Gastroesophageal sphincter (tissue), 4 donors: ENCODE measurements around the gene IFT74. TPM values are rescaled to one million over a fixed set of nuclear protein-coding genes. Genes with fewer than 3 reads are reported as not detected.
A peak's percentile ranks its signal among the peaks of the same experiment; 100 is the strongest.

Experiments
- ATAC-seq: fragments of 150-250 bp; one replicate; pipeline ENCODE4 v1.9.1; 2016; ENCODE audit warnings: mild to moderate bottlenecking, moderate library complexity
- H3K27ac ChIP-seq, 4 donors: fragments of 200-600 bp; sonication (generic) in 3 of 4; 1 replicate in 3 of 4; 2 replicates in 1 of 4; pipeline ENCODE4 v1.5.1; 2016 to 2019
- H3K27me3 ChIP-seq: fragments of 200-600 bp; sonication (generic); one replicate; pipeline ENCODE4 v1.5.1; 2019
- H3K36me3 ChIP-seq, 2 donors: fragments of 200-600 bp; sonication (generic); one replicate each; pipeline ENCODE4 v1.5.1; 2019; ENCODE audit warnings: control low read depth in 1 of 2
- H3K4me1 ChIP-seq, 3 donors: fragments of 200-600 bp; sonication (generic); 1 replicate in 2 of 3; 2 replicates in 1 of 3; pipeline ENCODE4 v1.5.1; 2016 to 2019; ENCODE audit warnings: control low read depth in 2 of 3
- H3K4me3 ChIP-seq, 2 donors: fragments of 200-600 bp; sonication (generic); one replicate each; pipeline ENCODE4 v1.5.1; 2019; ENCODE audit warnings: mild to moderate bottlenecking in 1 of 2, moderate library complexity in 1 of 2
- H3K9me3 ChIP-seq, 3 donors: fragments of 200-600 bp; sonication (generic); one replicate each; pipeline ENCODE4 v1.5.1; 2017 to 2019; ENCODE audit warnings: control low read depth in 2 of 3
- CTCF ChIP-seq, 4 experiments: fragments of 200-600 bp in 2 of 4; fragments of 450-650 bp in 2 of 4; sonication (generic) in 1 of 4; IDR thresholded peaks; one replicate each; pipeline ENCODE4 v1.5.1; 2017 to 2019; ENCODE audit warnings: antibody characterized with exemption in 4 of 4, mild to moderate bottlenecking in 2 of 4, moderate library complexity in 2 of 4
- EP300 ChIP-seq: sonication (generic); formaldehyde crosslinking; IDR thresholded peaks from one replicate; pipeline ENCODE4 v1.6.1; 2017; ENCODE audit warnings: antibody characterized with exemption, mild to moderate bottlenecking
- POLR2A ChIP-seq, 2 donors: fragments of 450-650 bp; IDR thresholded peaks; one replicate each; pipeline ENCODE4 v1.6.1; 2017; ENCODE audit warnings: antibody characterized with exemption in 2 of 2, mild to moderate bottlenecking in 2 of 2, moderate library complexity in 1 of 2
- POLR2AphosphoS5 ChIP-seq: sonication (generic); formaldehyde crosslinking; IDR thresholded peaks from one replicate; pipeline ENCODE4 v1.6.1; 2017; ENCODE audit warnings: antibody characterized with exemption
- WGBS, 2 donors: methylation state at CpG; one replicate each; pipeline ENCODE4 v1.1.5; 2018; ENCODE audit warnings: low coverage in 1 of 2; 5-methylcytosine and 5-hydroxymethylcytosine counted together
- total RNA-seq, 4 donors: library from RNA; depleted of rRNA; stranded (reverse); fragments of >200 nt; gene quantifications; one replicate each; pipeline ENCODE4 v1.1.0, GENCODE V29; 2016

The IFT74 gene
- total RNA-seq, 4 donors from 2014 or later = 16.7 to 28.0 (median 19.2) TPM

DNA sequence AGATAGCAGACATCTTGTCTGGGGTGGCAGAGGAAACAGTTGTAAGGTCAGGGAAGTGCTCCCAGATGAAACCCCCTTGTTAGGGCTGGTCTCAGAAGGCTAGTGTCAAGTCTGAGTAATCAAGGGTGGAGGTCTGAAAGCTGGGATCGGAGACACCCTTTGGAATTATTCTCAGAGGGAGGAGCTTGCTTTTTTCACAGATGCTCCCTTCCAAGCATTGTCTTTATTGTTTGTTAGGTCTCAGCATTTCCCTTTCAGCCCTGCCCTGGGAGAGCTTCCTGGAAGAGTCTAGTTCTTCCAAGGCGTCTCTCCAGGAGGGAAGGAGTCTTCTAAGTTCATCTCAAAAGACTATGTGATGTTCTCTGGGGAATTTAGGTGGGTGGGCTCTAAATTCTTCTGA lies 156.0 kb downstream of the IFT74 start:
- WGBS, 2 donors = 100% methylated on average over 1 of the region's 2 CpGs
- H3K4me1 ChIP-seq = no peaks in the 10 kb centered on the region
- ATAC-seq = peak; percentile 34
- TF ChIP-seq EP300 (no peak), CTCF (IDR thresholded peaks at IDR 0.05) (no peak), POLR2A (IDR thresholded peaks at IDR 0.05) (no peak), POLR2AphosphoS5 (no peak)
- H3K36me3 ChIP-seq = no peaks in the 10 kb centered on the region
- H3K9me3 ChIP-seq = no peaks in the 10 kb centered on the region
- H3K4me3 ChIP-seq = no peak overlapping the region
- no peaks in the 10 kb centered on the region for H3K27me3 ChIP-seq
- peak overlapping the region in 1 of 4 donors; percentile 37 for H3K27ac ChIP-seq

Other genes starting within 250 kb of the IFT74 start
- 10 to 100 TPM; 12.6 to 21.8 (median 15.9) TPM for gene CAAP1, start 63.6 kb upstream of the IFT74 start, total RNA-seq
- gene PLAA, start 9.2 kb upstream of the IFT74 start, total RNA-seq = 10 to 100 TPM; 24.7 to 35.0 (median 32.7) TPM
- gene LRRC19, start 49.3 kb downstream of the IFT74 start, total RNA-seq = not detected
- gene TEK, start 152.8 kb downstream of the IFT74 start, total RNA-seq = 10 to 100 TPM in 3 of 4 donors, 1 to 10 TPM in 1; 4.4 to 25.3 (median 13.2) TPM